Activated B cell treated with CpG ODN at 0.5 μM for 24 hours (primary cell): ENCODE measurements around the gene MAP1LC3A. TPM values are rescaled to one million over a fixed set of nuclear protein-coding genes. Genes with fewer than 3 reads are reported as not detected.
A peak's percentile ranks its signal among the peaks of the same experiment; 100 is the strongest.

ENCODE experiments used
- ATAC-seq: fragments of 200-7000 bp; cut with Tn5 transposase; one replicate; pipeline ENCODE4 v1.10.0; 2021; ENCODE audit warnings: low read depth, mild to moderate bottlenecking, moderate library complexity
- CTCF ChIA-PET: fragments of 350-600 bp; sonication (Branson Sonifier 250); formaldehyde crosslinking; loops from one replicate; lab custom pipeline; 2021; ENCODE audit warnings: antibody characterized with exemption; lab: Charles Lee
- POLR2A ChIA-PET: fragments of 350-600 bp; sonication (Branson Sonifier 250); formaldehyde crosslinking; loops from one replicate; lab custom pipeline; 2021; ENCODE audit warnings: antibody characterized with exemption; lab: Charles Lee
- DNase-seq: peaks from one replicate; pipeline ENCODE4 v3.0.0; 2022
- H3K27ac Mint-ChIP-seq: one replicate; pipeline ENCODE4 v1.8.0; 2020; ENCODE audit warnings: mixed read lengths
- H3K27me3 Mint-ChIP-seq: one replicate; pipeline ENCODE4 v1.8.0; 2021; ENCODE audit warnings: mixed read lengths
- H3K36me3 Mint-ChIP-seq: one replicate; pipeline ENCODE4 v1.8.0; 2021; ENCODE audit warnings: low read depth, mixed read lengths
- H3K4me1 Mint-ChIP-seq: one replicate; pipeline ENCODE4 v1.8.0; 2021; ENCODE audit warnings: mixed read lengths
- H3K4me3 Mint-ChIP-seq: one replicate; pipeline ENCODE4 v1.8.0; 2020; ENCODE audit warnings: mild to moderate bottlenecking, mixed read lengths
- H3K9me3 Mint-ChIP-seq: one replicate; pipeline ENCODE4 v1.8.0; 2020; ENCODE audit warnings: mixed read lengths
- intact Hi-C: fragments of 100-400 bp; cut with micrococcal nuclease; formaldehyde crosslinking; loops from one replicate; pipeline ENCODE4 v1.15.1; 2024
- total RNA-seq: library from RNA; stranded (reverse); gene quantifications from 2 replicates; pipeline ENCODE4 v1.2.3, GENCODE V29; 2022
- TF ChIP-seq, protein P1 (sequence below): fragments of 200-600 bp; IDR thresholded peaks from one replicate; pipeline ENCODE4 v1.8.0; 2022; ENCODE audit warnings: antibody characterized with exemption, mild to moderate bottlenecking

MAP1LC3A gene
- 1.6 TPM in 2 replicates for total RNA-seq

DNA sequence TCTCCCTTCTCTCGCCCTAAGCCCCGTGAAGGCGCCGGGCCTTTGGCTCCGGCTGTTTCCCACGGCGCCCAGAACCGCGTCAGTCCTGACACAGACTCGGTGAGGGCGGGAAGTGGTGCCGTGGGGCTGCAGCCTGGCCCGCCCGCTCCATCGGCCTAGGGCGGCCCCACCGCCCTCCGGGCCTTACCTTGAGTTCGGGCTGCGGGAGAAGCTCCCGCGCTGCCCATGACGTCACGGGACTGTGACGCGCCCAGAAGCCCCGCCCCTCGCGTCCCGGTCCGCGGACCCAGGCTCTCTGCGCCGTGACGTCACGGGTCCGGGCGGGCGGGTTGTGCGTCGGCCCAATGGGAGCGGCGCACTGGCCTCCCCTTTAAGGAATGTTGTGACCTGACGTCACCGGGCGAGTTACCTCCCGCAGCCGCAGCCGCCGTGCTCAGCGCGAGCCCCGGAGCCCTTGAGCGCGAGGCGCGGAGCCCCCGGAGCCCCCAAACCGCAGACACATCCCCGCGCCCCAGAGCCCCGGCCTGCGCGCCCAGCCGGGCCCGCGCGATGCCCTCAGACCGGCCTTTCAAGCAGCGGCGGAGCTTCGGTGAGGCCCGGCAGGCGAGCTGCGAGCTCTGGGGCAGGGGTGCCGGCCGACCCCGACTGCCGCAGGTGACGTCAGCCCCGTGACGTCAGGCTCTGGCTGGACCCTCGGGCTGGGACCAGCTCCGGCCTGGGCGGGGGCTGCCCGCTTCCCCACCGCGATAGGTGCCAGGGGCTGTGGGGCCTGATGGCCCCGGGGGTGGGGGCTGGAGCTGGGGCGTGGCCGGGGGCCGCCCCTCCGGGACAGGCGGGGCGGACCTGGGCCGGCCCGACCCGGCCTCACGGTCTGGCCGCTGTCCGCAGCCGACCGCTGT, at the start of gene MAP1LC3A:
TSS of gene MAP1LC3A (plus strand) at position 399 of the 899 bp plus-strand sequence. CDS start at position 550, 151 bp downstream.
- CTCF ChIA-PET: interaction anchor here (1.1 kb wide), 1 partner anchor 246 kb away, joined by 3 read pairs; no protein-coding TSS in a partner anchor
- Mint-ChIP-seq H3K27me3 (no peaks in the 10 kb centered on the region), H3K27ac (peak within 1 kb of the TSS; percentile 53), H3K36me3 (no peaks in the 10 kb centered on the region), H3K9me3 (no peaks in the 10 kb centered on the region), H3K4me1 (peaks cover 21% of the 10 kb centered on the region), H3K4me3 (peak within 1 kb of the TSS; percentile 85)
- intact Hi-C loops: loop anchor here (1.0 to 2.0 kb wide), 3 partner anchors 42 to 151 kb away; partner anchors contain the start of genes DYNLRB1 and PIGU
- ATAC-seq: peak; percentile 81
- TF ChIP-seq, protein P1, sequence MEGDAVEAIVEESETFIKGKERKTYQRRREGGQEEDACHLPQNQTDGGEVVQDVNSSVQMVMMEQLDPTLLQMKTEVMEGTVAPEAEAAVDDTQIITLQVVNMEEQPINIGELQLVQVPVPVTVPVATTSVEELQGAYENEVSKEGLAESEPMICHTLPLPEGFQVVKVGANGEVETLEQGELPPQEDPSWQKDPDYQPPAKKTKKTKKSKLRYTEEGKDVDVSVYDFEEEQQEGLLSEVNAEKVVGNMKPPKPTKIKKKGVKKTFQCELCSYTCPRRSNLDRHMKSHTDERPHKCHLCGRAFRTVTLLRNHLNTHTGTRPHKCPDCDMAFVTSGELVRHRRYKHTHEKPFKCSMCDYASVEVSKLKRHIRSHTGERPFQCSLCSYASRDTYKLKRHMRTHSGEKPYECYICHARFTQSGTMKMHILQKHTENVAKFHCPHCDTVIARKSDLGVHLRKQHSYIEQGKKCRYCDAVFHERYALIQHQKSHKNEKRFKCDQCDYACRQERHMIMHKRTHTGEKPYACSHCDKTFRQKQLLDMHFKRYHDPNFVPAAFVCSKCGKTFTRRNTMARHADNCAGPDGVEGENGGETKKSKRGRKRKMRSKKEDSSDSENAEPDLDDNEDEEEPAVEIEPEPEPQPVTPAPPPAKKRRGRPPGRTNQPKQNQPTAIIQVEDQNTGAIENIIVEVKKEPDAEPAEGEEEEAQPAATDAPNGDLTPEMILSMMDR: no peak
- DNase-seq: peak; percentile 91
- POLR2A ChIA-PET: interaction anchor here (0.7 to 1.5 kb wide), 6 partner anchors 12 to 1184 kb away, joined by 3 to 5 read pairs (median 3); partner anchors contain the start of genes EIF2S2, RBM39 and TP53INP2

DNA sequence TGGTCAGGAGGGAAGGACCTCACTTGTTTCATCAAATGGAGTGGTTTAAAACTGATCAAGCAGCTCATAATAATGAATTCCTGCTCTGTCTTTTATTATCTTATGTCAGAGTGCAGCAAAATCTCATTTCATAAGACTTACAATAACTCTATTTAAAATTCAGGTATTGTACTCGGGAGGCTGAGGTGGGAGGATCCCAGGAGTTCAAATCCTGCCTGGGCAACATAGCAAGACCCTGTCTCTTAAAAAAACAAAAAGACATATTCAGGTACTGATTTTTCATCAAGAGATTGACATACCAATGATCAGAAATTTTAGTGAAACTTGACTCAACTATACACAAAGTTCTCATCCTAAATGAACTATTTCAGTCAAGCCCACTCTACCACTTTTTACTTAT, 47.9 kb upstream of the MAP1LC3A start:
- CTCF ChIA-PET: no interaction called here
- Mint-ChIP-seq H3K4me1 (peaks cover 18% of the 10 kb centered on the region), H3K4me3 (no peak overlapping the region), H3K9me3 (no peaks in the 10 kb centered on the region), H3K27me3 (no peaks in the 10 kb centered on the region), H3K36me3 (peaks cover 45% of the 10 kb centered on the region), H3K27ac (no peak overlapping the region)
- POLR2A ChIA-PET: interaction anchor here (0.6 kb wide), 1 partner anchor 191 kb away, joined by 10 read pairs; no protein-coding TSS in a partner anchor
- intact Hi-C loops: no loop called here
- TF ChIP-seq, protein P1: no peak
- no peak for DNase-seq
- no peak for ATAC-seq

DNA sequence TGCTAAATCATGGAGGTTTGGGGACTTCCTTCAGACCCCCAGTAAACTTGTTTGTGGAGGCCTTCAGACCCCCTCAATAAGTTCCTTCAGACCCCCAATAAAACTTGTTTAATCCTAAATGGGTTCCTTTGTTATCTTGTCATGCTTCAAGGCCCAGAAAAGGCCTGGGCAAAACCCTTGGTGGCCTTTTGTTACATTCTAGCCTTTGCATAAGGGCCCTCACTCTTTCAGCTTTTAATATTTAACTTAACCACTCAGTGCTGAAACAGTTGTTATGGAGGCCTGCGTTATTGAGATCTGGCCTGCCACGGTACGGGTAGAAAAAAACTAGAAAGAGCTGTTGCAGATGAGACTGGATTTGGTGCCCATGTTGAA, 46.6 kb upstream of the MAP1LC3A start:
- Mint-ChIP-seq H3K27me3 (no peaks in the 10 kb centered on the region), H3K36me3 (peaks cover 45% of the 10 kb centered on the region), H3K9me3 (no peaks in the 10 kb centered on the region), H3K4me3 (no peak overlapping the region), H3K27ac (no peak overlapping the region), H3K4me1 (peaks cover 23% of the 10 kb centered on the region)
- intact Hi-C loops: no loop called here
- TF ChIP-seq, protein P1: no peak
- ATAC-seq (no peak), DNase-seq (no peak)
- CTCF ChIA-PET: no interaction called here
- POLR2A ChIA-PET: no interaction called here

DNA sequence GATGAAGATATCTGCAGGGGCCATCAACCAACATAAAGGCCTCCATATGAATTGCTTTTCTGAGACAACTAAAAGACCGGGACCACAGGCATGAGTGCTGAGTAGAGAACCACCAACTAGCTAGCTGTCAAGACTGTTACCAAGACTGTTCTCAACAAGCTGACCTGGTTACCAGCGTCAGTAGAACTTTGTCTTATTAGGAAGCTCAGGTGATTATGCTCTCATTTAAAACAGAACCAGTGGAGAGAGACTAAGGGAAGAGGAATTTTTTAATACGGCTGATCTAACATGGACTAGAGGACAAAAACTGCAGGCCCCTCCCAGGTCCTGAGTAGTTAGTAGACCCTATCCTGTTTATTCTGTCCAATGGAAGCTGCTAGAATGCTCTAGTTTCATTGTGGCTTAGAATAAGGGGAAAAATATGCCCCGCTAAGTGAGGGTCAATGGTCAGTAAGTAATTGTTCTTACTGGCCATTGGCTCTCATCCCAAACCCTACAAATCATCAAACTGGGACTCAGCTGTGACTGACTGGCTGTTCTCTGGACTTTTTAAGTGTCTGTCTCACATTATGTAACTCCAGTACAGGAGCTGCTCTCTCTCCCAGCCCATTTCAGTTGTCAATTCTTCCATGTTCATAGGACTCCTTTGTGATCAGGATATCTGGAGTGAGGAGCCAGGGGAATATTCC, 46.1 kb upstream of the MAP1LC3A start:
- intact Hi-C loops: no loop called here
- DNase-seq: no peak
- TF ChIP-seq, protein P1: no peak
- no peaks in the 10 kb centered on the region for H3K9me3 Mint-ChIP-seq
- H3K4me1 Mint-ChIP-seq: peaks cover 26% of the 10 kb centered on the region
- peaks cover 45% of the 10 kb centered on the region for H3K36me3 Mint-ChIP-seq
- no peaks in the 10 kb centered on the region for H3K27me3 Mint-ChIP-seq
- ATAC-seq: no peak
- ChIA-PET POLR2A (no interaction called here), CTCF (no interaction called here)
- no peak overlapping the region for H3K27ac Mint-ChIP-seq
- no peak overlapping the region for H3K4me3 Mint-ChIP-seq
